Renal cortical epithelial cell (primary cell): ENCODE results near the gene LOX. TPM values are rescaled to one million over a fixed set of nuclear protein-coding genes. Genes with fewer than 3 reads are reported as not detected.
A peak's percentile ranks its signal among the peaks of the same experiment; 100 is the strongest.

Experiments
- DNase-seq: peaks from one replicate; pipeline ENCODE4 v3.0.0-alpha.2; 2011; ENCODE audit warnings: low read depth
- total RNA-seq: library from RNA; depleted of rRNA; stranded (reverse); fragments of >200 nt; gene quantifications from 2 replicates; pipeline ENCODE4 v1.2.3, GENCODE V29; 2014

Gene LOX, protein sequence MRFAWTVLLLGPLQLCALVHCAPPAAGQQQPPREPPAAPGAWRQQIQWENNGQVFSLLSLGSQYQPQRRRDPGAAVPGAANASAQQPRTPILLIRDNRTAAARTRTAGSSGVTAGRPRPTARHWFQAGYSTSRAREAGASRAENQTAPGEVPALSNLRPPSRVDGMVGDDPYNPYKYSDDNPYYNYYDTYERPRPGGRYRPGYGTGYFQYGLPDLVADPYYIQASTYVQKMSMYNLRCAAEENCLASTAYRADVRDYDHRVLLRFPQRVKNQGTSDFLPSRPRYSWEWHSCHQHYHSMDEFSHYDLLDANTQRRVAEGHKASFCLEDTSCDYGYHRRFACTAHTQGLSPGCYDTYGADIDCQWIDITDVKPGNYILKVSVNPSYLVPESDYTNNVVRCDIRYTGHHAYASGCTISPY
- total RNA-seq, result 38.7 and 166 TPM in 2 replicates

DNA sequence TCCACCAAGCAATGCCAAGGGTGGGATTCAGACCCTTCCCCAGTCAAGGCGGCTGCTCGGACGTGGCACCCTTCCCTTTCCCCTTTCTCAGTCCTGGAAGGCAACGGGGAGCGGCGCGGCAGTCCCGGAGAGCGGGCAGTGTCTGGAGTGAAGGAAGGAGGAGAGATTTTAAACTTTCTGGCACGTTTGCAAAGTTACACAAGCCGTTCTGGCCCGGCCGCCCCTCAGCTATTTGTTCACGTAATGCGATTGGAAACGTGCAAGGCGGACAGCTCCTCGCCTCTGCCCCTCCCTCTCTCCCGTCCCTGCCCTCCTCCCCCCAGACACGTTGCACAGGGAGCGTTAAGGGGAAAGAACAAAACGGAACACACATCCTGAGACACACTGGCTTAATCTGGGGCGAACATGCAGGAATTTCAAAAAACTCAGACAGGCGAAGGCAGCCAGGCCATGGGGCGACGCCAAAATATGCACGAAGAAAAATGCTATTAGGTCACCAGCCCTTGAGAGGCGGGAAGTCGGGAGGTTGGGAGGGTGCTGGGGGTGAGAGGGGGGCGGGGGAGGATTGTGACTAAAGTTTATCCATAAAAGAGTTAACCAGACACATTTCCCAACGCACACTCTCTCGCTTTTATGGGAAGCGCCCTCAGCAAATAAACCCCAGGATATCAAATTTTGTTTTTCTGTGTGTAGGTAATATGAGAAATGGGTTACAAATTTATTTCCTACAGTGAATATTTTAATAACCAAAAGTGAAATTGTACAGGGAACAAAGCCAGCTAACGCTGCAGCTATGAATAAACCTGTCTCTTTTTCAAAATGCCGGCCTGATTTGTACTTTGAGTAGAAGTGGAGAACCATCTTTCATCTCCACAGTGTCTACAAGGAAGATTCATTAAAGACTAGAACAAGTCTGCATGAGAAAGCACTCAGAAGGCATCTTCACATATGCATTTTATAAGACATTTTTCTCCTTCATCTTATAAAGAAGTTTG is at the start of gene LOX:
Gene LOX (minus strand): TSS at position 144 of the 995 bp plus-strand sequence. CDS start 274 bp downstream, outside the sequence.
- DNase-seq, result peak; percentile 63

DNA sequence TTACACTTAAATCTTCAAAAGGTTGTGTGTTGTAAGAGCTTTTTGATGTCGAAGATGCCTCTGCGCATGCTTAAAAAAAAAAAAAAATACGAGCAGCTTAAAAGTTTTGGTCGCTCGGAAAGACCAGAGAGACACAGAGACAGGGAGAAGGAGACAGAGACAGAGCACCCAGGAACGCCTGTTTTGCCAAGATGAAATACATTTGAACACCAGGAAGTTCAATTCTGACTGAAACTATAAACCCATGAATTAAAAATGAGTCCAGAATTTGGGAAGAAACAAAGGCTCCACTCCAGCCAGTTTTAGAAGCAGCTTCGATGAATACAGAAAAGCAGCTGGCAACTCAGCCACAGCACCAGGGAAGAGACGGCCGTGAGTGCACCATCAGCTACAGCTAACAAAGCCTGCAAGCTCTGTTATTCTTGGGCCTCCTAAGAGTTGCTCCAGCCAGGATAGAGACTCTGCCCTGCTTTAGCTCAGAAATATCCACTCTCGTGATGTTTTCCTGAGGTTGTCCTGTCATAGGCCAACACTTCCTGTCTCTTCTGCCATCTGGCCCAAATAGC is 48.8 kb upstream of the LOX start:
- no peak for DNase-seq

DNA sequence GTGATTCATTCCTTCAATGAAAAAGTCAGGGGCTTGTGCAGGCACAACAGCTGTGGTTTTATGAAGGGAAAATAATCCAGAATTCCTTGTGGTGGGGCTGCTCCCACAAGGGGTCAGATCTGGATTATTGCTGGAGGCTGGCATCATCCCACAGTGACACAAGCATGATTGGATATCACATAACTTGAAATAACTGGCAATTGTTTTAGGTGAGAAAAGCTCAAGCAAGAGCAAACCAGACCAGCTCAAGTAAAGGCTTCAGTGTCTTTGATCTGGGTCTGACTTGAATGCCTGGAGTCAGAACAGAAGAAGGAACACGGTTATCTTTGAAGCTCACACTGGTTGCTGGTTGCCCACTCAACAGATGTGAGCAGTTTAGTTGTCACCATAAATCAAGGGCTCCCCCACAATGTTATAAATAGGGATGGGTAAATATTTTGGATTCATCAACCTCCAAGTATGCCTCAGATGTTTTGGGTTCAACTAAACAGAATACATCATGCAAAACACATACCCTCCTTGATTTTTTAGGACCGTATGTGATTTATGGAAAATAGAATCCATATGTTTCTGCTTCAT is 48.2 kb upstream of the LOX start:
- peak; percentile 79 for DNase-seq

DNA sequence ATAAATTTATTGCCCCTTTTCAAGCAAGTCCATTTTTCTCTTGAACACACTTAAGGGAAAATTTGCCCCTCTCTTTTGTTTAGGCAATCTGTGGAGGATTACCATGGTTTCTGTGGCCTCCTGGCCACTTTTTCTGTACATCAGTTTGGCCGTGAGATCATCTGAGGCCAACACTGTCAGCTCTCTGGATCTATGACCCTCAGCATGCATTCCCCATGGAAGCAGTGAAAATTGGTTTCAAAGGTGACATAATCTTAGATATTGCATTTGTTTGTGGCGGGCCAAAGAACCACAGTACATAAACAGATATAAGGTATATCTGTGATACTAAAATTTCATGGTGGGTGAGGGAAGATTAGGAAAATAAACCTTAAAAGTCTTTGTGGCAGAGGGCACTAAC is 46.7 kb upstream of the LOX start:
- no peak for DNase-seq

DNA sequence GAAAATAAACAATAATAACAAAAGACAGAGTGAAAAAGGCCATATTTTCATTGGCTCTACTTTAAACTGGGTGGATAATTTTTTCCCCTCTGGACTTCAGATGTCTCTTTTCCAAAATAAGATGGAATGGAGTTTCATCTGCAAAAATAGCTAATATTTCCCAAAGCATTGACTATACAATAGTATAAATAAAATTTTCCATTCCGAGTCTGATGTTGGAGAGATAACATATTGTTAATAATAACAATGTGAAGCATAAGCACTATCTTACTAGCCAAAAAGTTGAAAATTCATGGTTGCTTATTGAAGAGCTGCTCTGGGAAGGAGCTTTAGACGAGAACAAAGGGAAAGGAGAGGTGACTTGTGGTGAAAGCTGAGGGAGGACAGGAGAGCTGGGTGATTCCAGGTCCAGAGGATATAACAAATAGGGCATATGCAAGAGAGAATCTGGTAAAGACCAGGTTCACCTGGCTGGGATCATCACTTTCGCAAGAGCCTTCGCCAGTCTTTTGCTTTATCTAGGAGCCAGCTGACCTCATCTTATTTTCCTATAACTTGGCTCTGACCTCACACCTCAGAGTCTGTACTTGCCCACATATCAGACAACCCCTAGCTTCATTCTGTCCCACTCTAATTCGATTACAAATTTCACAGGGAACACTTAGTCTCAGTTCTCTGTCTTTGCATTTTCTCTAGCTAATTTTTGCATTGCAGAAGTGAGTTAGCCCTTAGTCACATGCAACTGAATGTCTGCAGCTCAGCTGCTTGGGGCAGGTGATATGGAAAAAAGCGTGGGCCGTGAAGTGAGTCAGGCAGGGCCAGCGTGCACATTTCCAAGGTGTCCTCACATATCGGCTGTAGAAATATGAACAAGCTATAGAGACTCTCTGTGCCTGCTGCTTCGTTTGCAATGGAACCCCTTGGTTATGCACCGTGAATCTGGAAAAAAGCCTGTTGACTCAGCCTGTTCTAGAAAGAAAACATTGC is 43.7 kb upstream of the LOX start:
- DNase-seq, result peak; percentile 94

DNA sequence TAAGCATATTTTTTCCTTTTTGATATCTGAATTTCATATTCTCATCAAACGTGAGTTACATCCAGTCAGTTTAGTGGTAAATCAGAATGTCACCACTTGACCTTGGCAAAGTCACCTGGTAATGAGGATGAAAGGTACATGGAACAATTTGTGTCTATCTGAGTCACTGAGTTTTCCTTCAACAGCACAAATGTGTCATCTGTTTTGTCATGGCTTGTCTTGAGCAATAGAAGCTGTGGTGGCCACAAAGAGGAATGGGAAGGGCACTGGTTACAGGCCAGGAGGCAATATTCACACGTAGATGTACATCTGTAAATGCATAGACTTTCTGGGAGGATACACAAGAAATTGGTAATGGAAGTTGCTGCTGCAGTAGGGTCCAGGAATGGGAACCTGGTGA is 42.9 kb upstream of the LOX start:
- peak; percentile 89 for DNase-seq

DNA sequence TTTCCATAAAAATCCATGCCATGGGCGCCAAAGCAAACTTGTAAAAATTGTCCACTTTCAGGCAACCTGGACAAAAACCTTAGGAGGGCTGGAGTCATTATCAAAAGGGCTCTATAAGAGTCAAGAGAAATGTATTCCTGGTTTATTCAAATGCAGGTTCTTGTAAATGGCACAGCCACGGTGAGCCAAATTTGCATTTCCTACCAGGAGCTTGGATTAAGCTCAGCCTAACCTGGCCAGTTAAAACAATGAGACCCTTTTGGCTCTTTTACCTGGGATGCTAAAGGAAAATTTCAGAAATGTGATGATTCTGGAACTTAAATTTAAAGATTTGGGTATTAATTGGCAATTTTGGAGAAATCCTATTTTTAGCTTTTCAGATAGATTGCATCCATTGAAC is 42.4 kb upstream of the LOX start:
- DNase-seq, result no peak

DNA sequence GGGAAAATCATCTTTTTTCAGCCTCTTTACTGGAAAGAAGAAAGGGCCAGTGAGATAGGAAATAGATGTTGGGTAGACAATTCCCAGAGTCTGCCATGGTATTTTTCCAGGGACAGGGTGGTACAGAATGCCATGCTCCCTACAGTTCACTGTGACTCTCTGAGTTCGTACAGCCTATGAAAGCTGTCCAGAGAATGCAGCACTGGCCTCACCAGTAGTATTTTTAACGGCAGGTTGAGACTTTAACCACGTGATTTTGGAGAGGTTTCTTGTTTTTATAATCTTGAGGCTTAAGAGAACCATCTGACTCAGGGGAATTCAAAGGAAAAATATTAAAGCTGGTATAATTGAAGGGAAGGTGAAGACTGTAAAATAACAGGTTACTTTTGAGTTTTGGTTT is 41.1 kb upstream of the LOX start:
- DNase-seq, result no peak

DNA sequence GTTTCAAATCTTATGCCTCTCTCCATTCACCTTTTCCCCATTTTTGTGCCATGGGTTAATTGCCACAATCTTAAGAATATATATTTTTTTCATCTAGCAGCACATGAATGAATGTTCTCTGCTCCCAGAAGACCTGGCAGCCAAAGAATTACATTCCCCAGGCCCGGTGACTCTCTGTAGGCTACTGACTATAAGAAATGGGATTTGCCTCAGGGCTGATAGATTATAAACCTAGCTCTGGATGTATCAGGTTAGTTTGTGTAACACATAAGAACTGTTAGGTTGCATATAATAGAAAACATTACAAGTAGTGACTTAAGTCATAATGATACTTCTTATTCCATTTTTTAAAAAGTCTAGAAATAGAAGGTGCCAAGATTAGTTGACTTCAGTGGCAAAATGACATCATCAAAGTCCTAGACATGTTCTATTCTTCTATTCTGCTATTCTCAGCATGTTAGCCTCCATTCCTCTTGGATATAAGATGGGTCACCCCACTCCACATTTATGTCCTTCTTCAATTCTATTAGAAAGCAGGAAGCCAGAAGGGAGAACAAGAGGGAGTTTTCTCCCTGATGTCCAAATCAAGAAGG is 40.4 kb upstream of the LOX start:
- DNase-seq, result peak; percentile 67

DNA sequence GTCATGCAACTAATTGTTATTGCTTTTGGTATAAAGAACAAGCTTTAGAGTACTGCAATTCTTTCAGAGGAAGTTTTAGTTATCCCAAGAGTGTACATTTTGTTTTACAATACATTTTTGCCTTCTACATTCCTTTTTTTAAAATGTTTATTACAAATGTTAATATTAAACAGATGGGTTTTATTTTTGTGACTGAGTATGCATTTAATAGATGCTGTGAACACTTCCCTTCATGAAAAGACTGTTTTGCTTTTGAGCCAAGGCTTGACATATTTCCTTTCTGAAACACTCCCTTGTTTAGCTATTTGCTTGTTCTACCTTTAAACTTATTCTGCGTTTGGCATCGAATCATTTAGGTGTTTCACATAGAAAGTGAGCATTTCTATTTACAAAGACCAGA is 36.4 kb upstream of the LOX start:
- DNase-seq, result no peak

DNA sequence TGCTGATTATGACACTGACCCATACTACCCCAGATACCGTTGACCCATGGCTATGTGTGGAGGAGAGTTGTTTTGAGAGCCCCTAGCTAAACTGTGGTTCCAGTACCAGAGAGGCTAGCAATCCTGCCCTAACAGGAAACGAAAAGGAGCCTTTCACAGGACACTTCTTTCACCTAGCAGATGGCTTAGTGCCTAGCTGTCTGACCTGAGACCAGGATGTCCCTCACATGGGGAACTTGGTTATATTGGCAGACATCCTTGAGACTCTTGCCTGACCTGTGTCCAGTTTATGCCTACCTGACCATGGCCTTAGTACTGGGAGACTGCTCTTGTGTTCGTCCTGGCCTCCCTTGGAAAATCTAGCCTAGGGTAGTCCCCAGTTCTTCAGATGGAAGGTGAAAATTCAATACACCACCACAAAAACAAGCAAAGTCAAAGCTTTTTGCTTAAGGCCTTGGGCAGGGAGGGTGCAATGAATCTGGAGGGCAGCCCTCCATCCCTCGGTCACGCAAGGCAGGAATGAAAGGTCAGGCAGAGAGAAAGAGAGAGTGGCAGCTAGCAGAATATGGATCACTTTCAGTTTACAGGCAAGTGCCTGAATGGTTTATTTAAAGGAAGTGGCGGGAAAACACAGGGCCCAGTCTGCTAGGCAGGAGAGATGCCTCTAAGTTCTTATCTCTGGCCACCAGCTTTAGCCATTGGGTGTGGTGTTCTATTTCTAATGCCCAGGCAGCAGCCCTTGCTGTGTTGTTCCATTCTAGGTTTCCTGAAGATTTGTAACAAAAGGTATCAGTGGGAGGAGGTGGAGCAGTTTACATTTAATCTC is 34.9 kb upstream of the LOX start:
- DNase-seq, result no peak

DNA sequence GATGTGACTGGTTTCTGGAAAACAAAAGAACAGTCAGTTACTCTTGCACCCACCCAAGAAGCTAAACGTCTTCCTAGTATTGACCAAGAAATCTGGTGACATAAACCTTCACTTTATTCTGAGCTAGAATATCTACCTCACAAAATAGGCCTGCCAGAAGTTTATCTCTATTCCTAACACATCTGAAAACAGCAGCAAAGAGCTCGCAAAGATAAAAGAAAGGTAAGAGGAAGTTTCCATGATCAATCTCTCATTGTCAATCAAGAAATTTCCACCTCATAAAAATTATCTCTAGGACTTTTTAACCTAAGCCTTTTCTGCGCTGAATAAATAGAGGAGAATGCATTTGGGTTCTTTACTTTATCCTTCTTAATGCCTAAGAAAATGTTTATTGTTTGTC is 34.0 kb upstream of the LOX start:
- no peak for DNase-seq

DNA sequence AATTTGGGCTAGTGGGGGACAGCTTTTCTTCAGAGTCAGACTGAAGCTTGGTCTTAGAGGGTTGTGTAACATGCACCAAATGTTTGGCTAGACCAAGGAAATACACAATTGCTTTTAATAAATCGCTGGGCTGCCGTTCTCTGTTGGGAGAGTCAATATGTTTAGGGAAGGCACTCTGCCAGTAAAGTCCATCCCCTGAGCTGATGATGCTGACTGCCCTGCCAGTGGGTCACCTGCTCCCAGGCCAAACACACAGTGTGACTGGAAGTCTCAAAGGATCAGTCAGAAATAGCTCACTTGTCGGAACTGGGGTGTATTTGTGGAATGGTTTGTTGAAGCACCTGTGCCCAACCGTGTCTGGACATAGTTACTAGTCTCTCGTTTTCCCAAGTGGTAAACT is 33.4 kb upstream of the LOX start:
- no peak for DNase-seq

DNA sequence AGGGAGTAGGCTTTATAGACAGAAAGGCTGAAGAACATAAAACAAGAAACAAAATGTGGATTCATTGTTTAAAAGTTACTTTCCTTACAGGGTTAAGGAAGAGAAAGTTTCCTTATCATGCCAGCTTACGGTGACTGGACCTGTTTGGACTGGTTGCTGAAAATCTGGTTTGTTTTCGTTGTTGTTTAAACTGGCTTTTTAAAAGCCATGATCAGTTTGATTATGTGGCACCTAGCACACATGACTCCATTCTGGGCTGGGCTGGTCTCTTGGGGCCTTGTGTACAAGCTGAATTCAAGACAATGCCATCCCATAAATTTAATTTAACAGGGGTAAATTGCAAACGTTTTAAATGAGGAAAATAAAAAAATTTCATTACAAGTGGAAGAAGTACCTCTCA is 32.9 kb upstream of the LOX start:
- DNase-seq, result no peak

DNA sequence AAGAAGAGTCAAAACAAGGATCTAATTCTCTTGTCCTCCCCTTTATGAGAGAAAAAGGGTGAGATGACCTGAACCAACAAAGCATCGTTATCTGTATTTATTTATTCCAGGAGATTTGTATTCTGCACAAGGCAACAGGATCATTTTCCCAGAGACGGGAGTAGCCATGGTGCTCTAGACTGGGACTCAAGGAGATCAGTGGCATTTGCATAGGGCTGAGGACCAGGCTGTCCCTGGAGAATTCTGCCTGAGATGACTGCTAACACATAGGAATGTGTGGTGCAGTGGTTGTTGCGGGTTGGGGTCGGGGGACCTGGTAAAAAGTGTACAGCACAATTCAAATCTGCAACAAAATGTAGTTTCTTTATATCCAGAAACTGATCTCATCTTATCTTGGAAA is 29.0 kb upstream of the LOX start:
- DNase-seq, result no peak

DNA sequence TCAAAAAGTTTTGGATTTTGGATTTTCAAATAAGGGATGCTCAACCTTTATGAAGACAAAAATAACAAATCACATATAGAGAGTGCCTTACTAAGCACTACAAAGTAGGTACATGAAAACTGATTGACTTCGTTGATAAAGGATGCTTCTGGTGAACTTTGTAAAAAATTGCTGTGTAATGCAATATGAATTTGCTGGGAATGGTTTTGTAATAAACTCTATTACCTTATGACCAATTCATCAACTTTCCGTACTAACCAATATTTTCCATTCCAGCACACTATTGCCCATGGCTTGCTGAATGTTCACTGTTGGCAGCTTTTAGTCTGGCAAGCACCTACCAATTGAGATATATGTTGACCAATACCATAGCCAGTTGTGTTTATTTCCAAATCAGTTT is 27.9 kb upstream of the LOX start:
- no peak for DNase-seq

DNA sequence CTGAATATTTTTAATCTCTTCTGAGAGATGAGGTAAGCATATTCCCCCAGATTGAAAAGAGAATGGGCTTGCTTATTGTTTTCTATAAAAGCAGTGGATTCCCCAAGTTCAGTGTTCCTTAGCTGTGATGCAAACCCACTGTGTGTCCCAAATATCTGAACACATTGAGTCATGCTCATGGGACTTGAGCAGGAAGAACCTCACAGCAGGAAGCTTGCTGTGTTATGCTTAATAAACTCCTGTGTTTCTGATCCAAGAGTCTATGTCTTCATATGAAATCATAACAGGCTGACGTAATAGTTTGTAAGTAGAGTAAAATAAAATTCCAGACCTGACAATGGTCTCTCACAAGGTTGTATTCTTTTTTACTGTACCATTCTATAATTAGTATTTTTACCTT is 24.8 kb upstream of the LOX start:
- DNase-seq, result peak; percentile 94

DNA sequence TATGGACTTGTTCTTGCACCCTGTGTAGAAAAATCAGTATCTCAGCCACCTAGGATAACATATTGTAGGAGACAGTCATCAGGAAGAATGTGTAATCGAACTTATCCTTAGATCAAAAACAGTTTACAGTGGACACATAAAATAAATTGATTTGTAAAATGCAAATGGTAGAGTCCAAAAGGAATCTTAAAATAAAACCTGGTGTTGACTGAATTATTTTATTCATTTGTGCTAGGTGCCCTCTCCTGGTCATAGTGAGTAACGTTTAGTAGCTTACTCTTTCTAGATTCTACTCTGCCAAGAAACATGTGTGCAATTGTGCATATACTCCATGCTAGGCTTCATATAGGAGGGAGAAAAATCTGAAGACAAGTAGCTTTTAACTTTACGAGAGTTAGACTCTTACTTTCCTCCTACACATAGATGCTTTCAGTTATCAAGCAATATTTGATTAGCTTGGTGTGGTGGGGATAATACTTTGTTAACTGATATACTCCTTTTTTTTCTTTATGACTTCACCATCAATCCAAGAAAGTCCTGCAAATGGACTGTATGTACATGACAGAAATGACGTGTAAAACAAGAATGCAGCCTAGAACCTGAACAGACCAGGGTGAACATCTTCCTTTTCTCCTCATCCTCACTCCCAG is 23.7 kb upstream of the LOX start:
- peak; percentile 75 for DNase-seq
